Adrenal gland (tissue), 12 donors: ENCODE measurements around the gene HHAT. TPM values are rescaled to one million over a fixed set of nuclear protein-coding genes. Genes with fewer than 3 reads are reported as not detected.

Experiments
- DNase-seq, 7 donors: peaks; one replicate each; pipeline ENCODE4 v3.0.0-alpha.2; 2019 to 2020
- H3K27ac ChIP-seq, 5 donors: fragments of 200-600 bp; sonication (generic) in 4 of 5; 1 replicate in 3 of 5; 2 replicates in 2 of 5; pipeline versions ENCODE4 v1.5.1 to v1.8.0; 2016 to 2020; ENCODE audit warnings: mild to moderate bottlenecking in 1 of 5
- H3K27me3 ChIP-seq: fragments of 200-600 bp; 2 replicates; pipeline ENCODE4 v1.8.0; 2021
- H3K36me3 ChIP-seq, 2 donors: fragments of 200-600 bp; replicated peaks in 1 of 2; 1 replicate in 1 of 2; 2 replicates in 1 of 2; pipeline versions ENCODE4 v1.5.1 to v1.8.0; 2018 to 2022
- H3K4me1 ChIP-seq, 2 donors: fragments of 200-600 bp; replicated peaks in 1 of 2; 1 replicate in 1 of 2; 2 replicates in 1 of 2; pipeline versions ENCODE4 v1.5.1 to v1.8.0; 2018 to 2021
- H3K4me3 ChIP-seq, 4 donors: fragments of 200-600 bp; sonication (generic) in 3 of 4; one replicate each; pipeline ENCODE4 v1.5.1; 2016 to 2018
- H3K9me3 ChIP-seq, 3 donors: fragments of 200-600 bp; sonication (generic) in 1 of 3; replicated peaks in 1 of 3; 1 replicate in 2 of 3; 2 replicates in 1 of 3; pipeline versions ENCODE4 v1.5.1 to v1.8.0; 2016 to 2021
- POLR2A ChIP-seq, 2 donors: fragments of 450-650 bp; IDR thresholded peaks; one replicate each; pipeline ENCODE4 v1.6.1; 2017; ENCODE audit warnings: antibody characterized with exemption in 2 of 2, mild to moderate bottlenecking in 2 of 2, moderate library complexity in 1 of 2
- WGBS, 4 donors: extraction: QIAGEN DNeasy Blood & Tissue Kit in 2 of 4; methylation state at CpG; one replicate each; pipeline versions ENCODE4 v1.1.5 to v1.1.7; 2013 to 2017; 5-methylcytosine and 5-hydroxymethylcytosine counted together
- intact Hi-C, 2 donors: fragments of 100-400 bp; cut with DNase I; formaldehyde crosslinking; loops; one replicate each; pipeline versions ENCODE4 v1.14.1 to v1.15.0; 2022 to 2023
- polyA plus RNA-seq, 3 donors: library from polyadenylated mRNA; stranded (reverse); fragments of 200-250 nt in 2 of 3; fragments of 350-450 nt in 1 of 3; fragmentation: Illumina TruSeq in 1 of 3; extraction: RNeasy Lipid Tissue Mini Kit (QIAGEN cat#74804) in 1 of 3; gene quantifications; one replicate each; pipeline ENCODE4 v1.2.3, GENCODE V29; 2013 to 2014
- total RNA-seq, 9 donors: library from RNA; depleted of rRNA in 4 of 9; stranded (reverse); fragments of >200 nt in 4 of 9; fragments of 120-200 nt in 1 of 9; fragmentation: NEBNext Ultra II Directional in 1 of 9; extraction: Animal tissue kit (Norgen Biotek cat#: 25700) in 1 of 9; gene quantifications; one replicate each; pipeline versions ENCODE4 v1.1.0 to v1.2.4, GENCODE V29; 2013 to 2023
- TF ChIP-seq, protein P1 (sequence below), 6 experiments: fragments of 450-650 bp in 4 of 6; fragments of 200-600 bp in 2 of 6; sonication (generic) in 1 of 6; IDR thresholded peaks; 1 replicate in 5 of 6; 2 replicates in 1 of 6; pipeline versions ENCODE4 v1.5.1 to v1.8.0; 2016 to 2021; ENCODE audit warnings: antibody characterized with exemption in 6 of 6, mild to moderate bottlenecking in 2 of 6, moderate library complexity in 1 of 6
- donor health status: healthy with polysubstance abuse.
- donor health status: Bipolar disorder and iron deficiency.
- donor health status: DM: yes; HTN: yes; CAD: no.
- donor health status: DM: no; HTN: no; CAD: no.
- donor health status: DM: no; HTN: no; CAD: no.
- donor health status: DM: yes; HTN: yes; CAD: no.

The HHAT gene
- total and polyA plus RNA-seq, 12 donors: 3.1 to 26.7 (median 12.3) TPM

- Histone ChIP-seq H3K36me3 (no peaks in the 10 kb centered on the region), H3K27me3 (no peaks in the 10 kb centered on the region), H3K4me3 (no peak overlapping the region), H3K9me3 (no peaks in the 10 kb centered on the region), H3K27ac (no peak overlapping the region), H3K4me1 (no peaks in the 10 kb centered on the region)
- no peak for DNase-seq
- intact Hi-C loops: no loop called here
- 92 to 98% (median 94%) methylated on average over 6 of the region's 6 CpGs for WGBS, 4 donors
- TF ChIP-seq, protein P1, sequence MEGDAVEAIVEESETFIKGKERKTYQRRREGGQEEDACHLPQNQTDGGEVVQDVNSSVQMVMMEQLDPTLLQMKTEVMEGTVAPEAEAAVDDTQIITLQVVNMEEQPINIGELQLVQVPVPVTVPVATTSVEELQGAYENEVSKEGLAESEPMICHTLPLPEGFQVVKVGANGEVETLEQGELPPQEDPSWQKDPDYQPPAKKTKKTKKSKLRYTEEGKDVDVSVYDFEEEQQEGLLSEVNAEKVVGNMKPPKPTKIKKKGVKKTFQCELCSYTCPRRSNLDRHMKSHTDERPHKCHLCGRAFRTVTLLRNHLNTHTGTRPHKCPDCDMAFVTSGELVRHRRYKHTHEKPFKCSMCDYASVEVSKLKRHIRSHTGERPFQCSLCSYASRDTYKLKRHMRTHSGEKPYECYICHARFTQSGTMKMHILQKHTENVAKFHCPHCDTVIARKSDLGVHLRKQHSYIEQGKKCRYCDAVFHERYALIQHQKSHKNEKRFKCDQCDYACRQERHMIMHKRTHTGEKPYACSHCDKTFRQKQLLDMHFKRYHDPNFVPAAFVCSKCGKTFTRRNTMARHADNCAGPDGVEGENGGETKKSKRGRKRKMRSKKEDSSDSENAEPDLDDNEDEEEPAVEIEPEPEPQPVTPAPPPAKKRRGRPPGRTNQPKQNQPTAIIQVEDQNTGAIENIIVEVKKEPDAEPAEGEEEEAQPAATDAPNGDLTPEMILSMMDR (IDR thresholded peaks at IDR 0.05): no peak
- TF ChIP-seq POLR2A (IDR thresholded peaks at IDR 0.05): no peak
These were observed 304.9 kb downstream of the HHAT start for GRCh38 chr1:210633636-210634035.

GRCh38 chr1:210635108-210635507 lies 306.4 kb downstream of the HHAT start:
- intact Hi-C loops: no loop called here

GRCh38 chr1:210641582-210641981 lies 312.9 kb downstream of the HHAT start:
- TF ChIP-seq, protein P1 (IDR thresholded peaks at IDR 0.05): no peak
- no peak for TF ChIP-seq POLR2A (IDR thresholded peaks at IDR 0.05)
- H3K27me3 ChIP-seq: no peaks in the 10 kb centered on the region
- no peak for DNase-seq
- H3K36me3 ChIP-seq: no peaks in the 10 kb centered on the region
- no peak overlapping the region for H3K4me3 ChIP-seq
- intact Hi-C loops: no loop called here
- H3K27ac ChIP-seq: no peak overlapping the region
- H3K9me3 ChIP-seq: no peaks in the 10 kb centered on the region
- no peaks in the 10 kb centered on the region for H3K4me1 ChIP-seq
- WGBS, 4 donors: 84 to 87% (median 85%) methylated on average over 5 of the region's 5 CpGs

More at GRCh38 chr1:210635108-210635507, 306.4 kb downstream of the HHAT start:
- H3K4me1 ChIP-seq: no peaks in the 10 kb centered on the region
- H3K9me3 ChIP-seq: no peaks in the 10 kb centered on the region
- no peaks in the 10 kb centered on the region for H3K27me3 ChIP-seq
- TF ChIP-seq, protein P1 (IDR thresholded peaks at IDR 0.05): no peak
- no peak for TF ChIP-seq POLR2A (IDR thresholded peaks at IDR 0.05)
- no peak overlapping the region for H3K4me3 ChIP-seq
- no peaks in the 10 kb centered on the region for H3K36me3 ChIP-seq
- H3K27ac ChIP-seq: no peak overlapping the region
- 83 to 94% (median 89%) methylated on average over 2 of the region's 2 CpGs for WGBS, 4 donors
- DNase-seq: no peak

- Histone ChIP-seq H3K27me3 (no peaks in the 10 kb centered on the region), H3K9me3 (no peaks in the 10 kb centered on the region), H3K36me3 (no peaks in the 10 kb centered on the region), H3K4me3 (no peak overlapping the region), H3K27ac (no peak overlapping the region), H3K4me1 (no peaks in the 10 kb centered on the region)
- no peak for DNase-seq
- intact Hi-C loops: no loop called here
- WGBS, 4 donors: 77 to 91% (median 87%) methylated on average over 6 to 7 of the region's 7 CpGs
- TF ChIP-seq POLR2A (IDR thresholded peaks at IDR 0.05): no peak
- TF ChIP-seq, protein P1 (IDR thresholded peaks at IDR 0.05): no peak
These were observed 317.0 kb downstream of the HHAT start for GRCh38 chr1:210645582-210646257.
